ENCODE results near the gene CDK14.

The CDK14 gene

GRCh38 chr7:90678986-90679385, 82.9 kb downstream of the CDK14 start:
- Histone ChIP-seq H3K36me3 (ENCODE audit: control insufficient read depth, insufficient read depth, low read length) (no peaks in the 10 kb centered on the region), H3K4me3 (replicated peaks; ENCODE audit: low read depth, low read length) (no peak overlapping the region), H3K27me3 (replicated peaks; ENCODE audit: control insufficient read depth, insufficient read depth, low read length) (no peaks in the 10 kb centered on the region; the same call in 1 of the 2 replicates)
- DNase-seq (ENCODE audit: extremely low read depth, insufficient read length) = no peak
- TF ChIP-seq CTCF (IDR thresholded peaks at IDR 0.05; ENCODE audit: insufficient read depth, low read length, poor library complexity, severe bottlenecking) = no peak

- TF ChIP-seq CTCF (IDR thresholded peaks at IDR 0.05; ENCODE audit: insufficient read depth, low read length, poor library complexity, severe bottlenecking) = no peak
Observed at GRCh38 chr7:90680484-90680883, 84.4 kb downstream of the CDK14 start.

DNA sequence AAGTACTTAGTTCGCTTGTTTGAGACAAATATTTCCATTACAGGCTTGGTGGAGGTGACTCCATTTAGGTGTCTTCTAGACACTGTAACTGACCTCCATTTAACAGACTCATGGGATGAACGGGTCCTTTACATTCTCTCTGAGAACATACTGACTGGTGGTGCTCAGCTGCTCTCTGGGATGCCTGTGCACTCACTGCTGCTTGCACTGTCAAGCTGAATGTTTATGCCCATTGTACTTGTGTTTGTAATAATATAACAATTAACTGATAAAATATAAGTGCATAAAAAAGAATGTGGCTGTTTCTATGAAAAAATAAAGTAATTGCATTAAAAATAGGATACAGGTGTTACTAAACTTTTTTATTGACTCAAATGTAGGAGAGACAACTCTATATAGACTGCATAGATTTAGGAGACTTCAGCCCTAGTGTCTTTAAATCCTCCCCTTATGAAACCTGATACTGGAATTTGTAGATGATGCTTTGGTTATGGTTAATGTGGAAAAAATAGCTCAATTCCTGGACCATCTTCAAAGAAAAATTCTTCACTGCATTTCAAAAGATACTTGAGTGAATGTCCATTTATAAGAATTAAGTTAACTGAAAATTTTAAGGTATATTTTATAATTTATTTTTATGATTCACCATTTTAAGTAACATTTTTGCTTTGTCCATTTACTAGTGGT, 85.4 kb downstream of the CDK14 start:
- no peak for TF ChIP-seq CTCF (IDR thresholded peaks at IDR 0.05; ENCODE audit: insufficient read depth, low read length, poor library complexity, severe bottlenecking)
- Histone ChIP-seq H3K4me3 (replicated peaks; ENCODE audit: low read depth, low read length) (no peak overlapping the region), H3K36me3 (ENCODE audit: control insufficient read depth, insufficient read depth, low read length) (no peaks in the 10 kb centered on the region), H3K27me3 (replicated peaks; ENCODE audit: control insufficient read depth, insufficient read depth, low read length) (no peaks in the 10 kb centered on the region; the same call in 1 of the 2 replicates)
- DNase-seq (ENCODE audit: extremely low read depth, insufficient read length) = no peak

More at GRCh38 chr7:90680484-90680883, 84.4 kb downstream of the CDK14 start:
- H3K4me3 ChIP-seq (replicated peaks; ENCODE audit: low read depth, low read length) = no peak overlapping the region
- no peaks in the 10 kb centered on the region for H3K36me3 ChIP-seq (ENCODE audit: control insufficient read depth, insufficient read depth, low read length)
- DNase-seq (ENCODE audit: extremely low read depth, insufficient read length) = no peak
- no peaks in the 10 kb centered on the region; the same call in 1 of the 2 replicates for H3K27me3 ChIP-seq (replicated peaks; ENCODE audit: control insufficient read depth, insufficient read depth, low read length)

DNA sequence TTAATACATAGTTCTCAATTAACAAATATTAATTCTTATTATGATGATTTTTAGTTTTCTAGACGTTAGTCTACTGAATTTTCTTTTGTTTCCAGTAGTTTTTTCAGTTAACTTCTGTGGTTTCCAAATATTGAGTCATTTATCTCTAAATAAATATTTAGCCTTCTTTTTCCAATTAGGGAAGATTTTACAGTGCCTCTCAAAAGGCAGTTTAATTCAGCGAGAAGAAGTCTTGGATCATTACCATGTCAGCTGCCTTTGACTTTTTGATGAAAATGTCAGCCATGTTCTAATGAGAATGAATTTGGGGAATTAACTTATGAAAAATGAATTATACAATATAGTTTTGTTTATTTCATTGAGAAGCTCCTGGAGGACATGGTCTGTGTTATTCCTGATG, 90.0 kb downstream of the CDK14 start:
- Histone ChIP-seq H3K4me3 (replicated peaks; ENCODE audit: low read depth, low read length) (no peak overlapping the region), H3K27me3 (replicated peaks; ENCODE audit: control insufficient read depth, insufficient read depth, low read length) (no peaks in the 10 kb centered on the region), H3K36me3 (ENCODE audit: control insufficient read depth, insufficient read depth, low read length) (no peaks in the 10 kb centered on the region)
- DNase-seq (ENCODE audit: extremely low read depth, insufficient read length) = no peak
- no peak for TF ChIP-seq CTCF (IDR thresholded peaks at IDR 0.05; ENCODE audit: insufficient read depth, low read length, poor library complexity, severe bottlenecking)

- DNase-seq (ENCODE audit: extremely low read depth, insufficient read length) = no peak
- Histone ChIP-seq H3K4me3 (replicated peaks; ENCODE audit: low read depth, low read length) (no peak overlapping the region), H3K27me3 (replicated peaks; ENCODE audit: control insufficient read depth, insufficient read depth, low read length) (no peaks in the 10 kb centered on the region), H3K36me3 (ENCODE audit: control insufficient read depth, insufficient read depth, low read length) (no peaks in the 10 kb centered on the region)
- no peak for TF ChIP-seq CTCF (IDR thresholded peaks at IDR 0.05; ENCODE audit: insufficient read depth, low read length, poor library complexity, severe bottlenecking)
Observed at GRCh38 chr7:90688810-90689209, 92.7 kb downstream of the CDK14 start.

DNA sequence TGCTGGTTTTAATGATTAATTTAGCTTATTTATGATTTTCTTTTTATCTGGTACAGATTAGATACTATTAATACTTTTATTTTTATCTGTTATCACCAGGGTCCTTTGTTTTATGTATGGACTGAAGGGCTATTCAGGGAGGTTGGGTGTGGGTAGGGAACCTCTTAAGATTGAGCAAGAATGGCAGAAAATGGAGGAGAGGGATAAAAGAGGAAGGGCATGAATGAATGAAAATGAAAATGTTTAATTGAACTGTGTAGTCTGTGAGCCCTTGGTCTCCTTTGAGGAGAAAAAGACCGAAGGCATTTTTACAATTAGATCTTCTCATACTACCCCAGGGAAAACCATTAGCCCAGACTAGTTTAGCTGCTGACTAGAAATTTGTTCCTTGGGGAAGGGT, 93.1 kb downstream of the CDK14 start:
- Histone ChIP-seq H3K4me3 (replicated peaks; ENCODE audit: low read depth, low read length) (no peak overlapping the region), H3K27me3 (replicated peaks; ENCODE audit: control insufficient read depth, insufficient read depth, low read length) (no peaks in the 10 kb centered on the region), H3K36me3 (ENCODE audit: control insufficient read depth, insufficient read depth, low read length) (no peaks in the 10 kb centered on the region)
- TF ChIP-seq CTCF (IDR thresholded peaks at IDR 0.05; ENCODE audit: insufficient read depth, low read length, poor library complexity, severe bottlenecking) = no peak
- DNase-seq (ENCODE audit: extremely low read depth, insufficient read length) = no peak
